CD14-positive monocyte (primary cell): ENCODE results near the gene SCNN1B. TPM values are rescaled to one million over a fixed set of nuclear protein-coding genes. Genes with fewer than 3 reads are reported as not detected.

Experiments
- DNase-seq, 3 donors: peaks; one replicate each; pipeline ENCODE4 v3.0.0-alpha.2; 2011 to 2022
- H2AFZ ChIP-seq: 2 replicates; pipeline ENCODE4 v1.6.0; 2012; ENCODE audit warnings: mild to moderate bottlenecking, low read depth, low read length, inconsistent platforms; ENCODE audit not compliant: insufficient read depth, poor library complexity, severe bottlenecking
- H3K27ac ChIP-seq, 2 donors: 1 replicate in 1 of 2; 2 replicates in 1 of 2; pipeline ENCODE4 v1.5.1; 2012 to 2013; ENCODE audit warnings: low read length in 2 of 2, control low read depth in 1 of 2, inconsistent platforms in 1 of 2, low read depth in 1 of 2, mild to moderate bottlenecking in 1 of 2
- H3K27me3 ChIP-seq, 2 donors: one replicate each; pipeline versions ENCODE4 v1.6.0 to v1.6.1; 2011 to 2013; ENCODE audit warnings: low read length in 2 of 2; ENCODE audit not compliant: control insufficient read depth in 2 of 2, insufficient read depth in 2 of 2
- H3K36me3 ChIP-seq, 2 donors: replicated peaks in 1 of 2; 1 replicate in 1 of 2; 2 replicates in 1 of 2; pipeline versions ENCODE4 v1.5.1 to v1.6.1; 2012 to 2013; ENCODE audit warnings: low read length in 2 of 2, control low read depth in 1 of 2, inconsistent platforms in 1 of 2, mild to moderate bottlenecking in 1 of 2; ENCODE audit not compliant: insufficient read depth in 2 of 2, control insufficient read depth in 1 of 2
- H3K4me1 ChIP-seq, 2 donors: 1 replicate in 1 of 2; 2 replicates in 1 of 2; pipeline versions ENCODE4 v1.5.1 to v1.6.1; 2012 to 2013; ENCODE audit warnings: low read length in 2 of 2, control low read depth in 1 of 2, inconsistent platforms in 1 of 2, mild to moderate bottlenecking in 1 of 2, moderate library complexity in 1 of 2; ENCODE audit not compliant: insufficient read depth in 2 of 2, control insufficient read depth in 1 of 2
- H3K4me2 ChIP-seq: replicated peaks from 2 replicates; pipeline ENCODE3; 2012; ENCODE audit warnings: low read length, moderate library complexity, mild to moderate bottlenecking; ENCODE audit not compliant: poor library complexity, severe bottlenecking; ENCODE audit errors: extremely low read depth
- H3K4me3 ChIP-seq, 3 experiments: fragments of 200-600 bp in 1 of 3; sonication (generic) in 1 of 3; replicated peaks in 1 of 3; 1 replicate in 2 of 3; 2 replicates in 1 of 3; pipeline ENCODE4 v1.5.1; 2011 to 2013; ENCODE audit warnings: low read length in 3 of 3, mild to moderate bottlenecking in 3 of 3, control low read depth in 2 of 3, low read depth in 2 of 3, inconsistent platforms in 1 of 3, moderate library complexity in 1 of 3
- H3K79me2 ChIP-seq: 2 replicates; pipeline ENCODE4 v1.6.0; 2012; ENCODE audit warnings: mild to moderate bottlenecking, control low read depth, inconsistent platforms, low read length, moderate library complexity; ENCODE audit not compliant: insufficient read depth
- H3K9ac ChIP-seq: 2 replicates; pipeline ENCODE4 v1.6.0; 2017; ENCODE audit warnings: low read length, mild to moderate bottlenecking; ENCODE audit not compliant: insufficient read depth, poor library complexity, severe bottlenecking
- H3K9me3 ChIP-seq, 2 donors: replicated peaks in 1 of 2; 1 replicate in 1 of 2; 2 replicates in 1 of 2; pipeline versions ENCODE4 v1.5.1 to v1.6.1; 2012 to 2013; ENCODE audit warnings: low read length in 2 of 2, control low read depth in 1 of 2; ENCODE audit not compliant: control insufficient read depth in 1 of 2, insufficient read depth in 1 of 2
- H4K20me1 ChIP-seq: 2 replicates; pipeline ENCODE4 v1.6.0; 2012; ENCODE audit warnings: mild to moderate bottlenecking, low read length, control low read depth, moderate library complexity; ENCODE audit not compliant: insufficient read depth
- H3K27ac Mint-ChIP-seq, 7 donors: one replicate each; pipeline ENCODE4 v1.8.0; 2020; ENCODE audit warnings: mild to moderate bottlenecking in 7 of 7, mixed read lengths in 7 of 7, moderate library complexity in 6 of 7, inconsistent platforms in 2 of 7
- H3K27me3 Mint-ChIP-seq, 3 donors: one replicate each; pipeline ENCODE4 v1.8.0; 2021 to 2022; ENCODE audit warnings: low read depth in 3 of 3, mild to moderate bottlenecking in 3 of 3, mixed read lengths in 3 of 3, moderate library complexity in 3 of 3, inconsistent platforms in 1 of 3
- H3K36me3 Mint-ChIP-seq, 2 donors: one replicate each; pipeline ENCODE4 v1.8.0; 2020; ENCODE audit warnings: mixed read lengths in 2 of 2, inconsistent platforms in 1 of 2, mild to moderate bottlenecking in 1 of 2
- H3K4me1 Mint-ChIP-seq: one replicate; pipeline ENCODE4 v1.8.0; 2020; ENCODE audit warnings: mild to moderate bottlenecking, mixed read lengths
- H3K4me3 Mint-ChIP-seq, 2 donors: one replicate each; pipeline ENCODE4 v1.8.0; 2020; ENCODE audit warnings: mild to moderate bottlenecking in 2 of 2, mixed read lengths in 2 of 2, moderate library complexity in 1 of 2
- H3K9me3 Mint-ChIP-seq, 7 donors: one replicate each; pipeline ENCODE4 v1.8.0; 2020 to 2022; ENCODE audit warnings: mixed read lengths in 7 of 7, mild to moderate bottlenecking in 6 of 7, moderate library complexity in 6 of 7, inconsistent platforms in 2 of 7
- CTCF ChIP-seq: fragments of 200-600 bp; IDR thresholded peaks from one replicate; pipeline ENCODE4 v1.8.0; 2022; ENCODE audit warnings: antibody characterized with exemption, mild to moderate bottlenecking
- WGBS: methylation state at CpG from one replicate; pipeline ENCODE4 v1.1.5; 2013; ENCODE audit warnings: missing lambda C conversion rate; ENCODE audit not compliant: insufficient coverage; 5-methylcytosine and 5-hydroxymethylcytosine counted together
- intact Hi-C, 2 donors: fragments of 100-400 bp; cut with micrococcal nuclease; formaldehyde crosslinking; loops; one replicate each; pipeline versions ENCODE4 v1.15.0 to v1.15.1; 2023
- polyA plus RNA-seq, 3 donors: library from polyadenylated mRNA; depleted of rRNA in 1 of 3; unstranded in 2 of 3; stranded (reverse) in 1 of 3; fragments of 300-500 nt in 2 of 3; fragments of >200 nt in 1 of 3; fragmentation: Illumina TruSeq in 2 of 3; gene quantifications; 1 replicate in 2 of 3; 2 replicates in 1 of 3; pipeline ENCODE4 v1.2.3, GENCODE V29; 2012 to 2021

Gene SCNN1B
- polyA plus RNA-seq, 3 donors: not detected

- no peak overlapping the region for H3K27ac Mint-ChIP-seq
- Histone ChIP-seq H3K36me3 (no peaks in the 10 kb centered on the region), H2AFZ (no peak overlapping the region), H3K4me2 (no peak overlapping the region), H3K27ac (no peak overlapping the region), H4K20me1 (no peaks in the 10 kb centered on the region), H3K4me3 (no peak overlapping the region), H3K27me3 (no peaks in the 10 kb centered on the region), H3K79me2 (no peaks in the 10 kb centered on the region), H3K9me3 (no peaks in the 10 kb centered on the region), H3K9ac (no peak overlapping the region), H3K4me1 (no peaks in the 10 kb centered on the region)
- peaks cover 0 to 3% (median 0%) of the 10 kb centered on the region in 7 donors for H3K9me3 Mint-ChIP-seq
- no peak for TF ChIP-seq CTCF
- peaks cover 3 to 12% (median 5%) of the 10 kb centered on the region in 3 donors for H3K27me3 Mint-ChIP-seq
- H3K36me3 Mint-ChIP-seq: no peaks in the 10 kb centered on the region
- intact Hi-C loops: no loop called here
- no peak overlapping the region for H3K4me3 Mint-ChIP-seq
- H3K4me1 Mint-ChIP-seq: no peaks in the 10 kb centered on the region
- WGBS: no CpG with 5 or more reads among the region's 1 CpG
- DNase-seq: no peak
These were observed 32.8 kb downstream of the SCNN1B start for GRCh38 chr16:23334950-23335349.

- Histone ChIP-seq H3K4me3 (no peak overlapping the region), H3K36me3 (no peaks in the 10 kb centered on the region), H3K27ac (no peak overlapping the region), H3K79me2 (no peaks in the 10 kb centered on the region), H4K20me1 (no peaks in the 10 kb centered on the region), H3K9ac (no peak overlapping the region), H3K9me3 (no peaks in the 10 kb centered on the region), H3K4me1 (no peaks in the 10 kb centered on the region), H3K4me2 (no peak overlapping the region), H2AFZ (no peak overlapping the region), H3K27me3 (no peaks in the 10 kb centered on the region)
- H3K27ac Mint-ChIP-seq: no peak overlapping the region
- H3K4me1 Mint-ChIP-seq: no peaks in the 10 kb centered on the region
- intact Hi-C loops: no loop called here
- H3K9me3 Mint-ChIP-seq: peaks cover 0 to 3% (median 0%) of the 10 kb centered on the region in 7 donors
- H3K27me3 Mint-ChIP-seq: peaks cover 3 to 5% (median 4%) of the 10 kb centered on the region in 3 donors
- no CpG with 5 or more reads among the region's 5 CpGs for WGBS
- no peaks in the 10 kb centered on the region for H3K36me3 Mint-ChIP-seq
- no peak for DNase-seq
- no peak overlapping the region for H3K4me3 Mint-ChIP-seq
- TF ChIP-seq CTCF: no peak
These were observed 35.9 kb downstream of the SCNN1B start for GRCh38 chr16:23337836-23338550.
